ENCODE measurements around the gene GLRX.

GRCh38 chr5:95853490-95853889, 31.0 kb upstream of the GLRX start:
- TF ChIP-seq POLR2A (IDR thresholded peaks at IDR 0.05; ENCODE audit: low read length) (no peak), GATA1 (IDR thresholded peaks at IDR 0.05; ENCODE audit: low read depth, low read length) (no peak)

Measured in erythroblast (primary cell).